HCT116 (cell line): ENCODE results near the gene TNXB.

Source experiments
- EZH2phosphoT487 ChIP-seq: fragments of 200-600 bp; IDR thresholded peaks from 2 replicates; pipeline ENCODE4 v1.6.1; 2018; ENCODE audit warnings: antibody characterized with exemption, borderline replicate concordance
- POLR2A ChIP-seq: IDR thresholded peaks from 2 replicates; pipeline ENCODE4 v1.7.0; 2011; ENCODE audit warnings: borderline replicate concordance; ENCODE audit not compliant: insufficient read depth, insufficient read length; ENCODE audit errors: extremely low read depth
- TCF7L2 ChIP-seq: IDR thresholded peaks from 2 replicates; pipeline ENCODE4 v1.7.0; 2011; ENCODE audit warnings: borderline replicate concordance, inconsistent platforms; ENCODE audit not compliant: insufficient read depth, insufficient read length; ENCODE audit errors: extremely low read depth
- YY1 ChIP-seq: IDR thresholded peaks from 2 replicates; pipeline ENCODE4 v1.6.1; 2011; ENCODE audit warnings: low read length, low read depth, moderate library complexity, mild to moderate bottlenecking; ENCODE audit not compliant: insufficient replicate concordance; ENCODE audit errors: extremely low read depth
- TF ChIP-seq, protein P1 (sequence below): IDR thresholded peaks from 2 replicates; pipeline ENCODE4 v1.6.1; 2012
- TF ChIP-seq, protein P2 (sequence below): IDR thresholded peaks from 2 replicates; pipeline ENCODE4 v1.6.1; 2012; ENCODE audit warnings: low read depth

DNA sequence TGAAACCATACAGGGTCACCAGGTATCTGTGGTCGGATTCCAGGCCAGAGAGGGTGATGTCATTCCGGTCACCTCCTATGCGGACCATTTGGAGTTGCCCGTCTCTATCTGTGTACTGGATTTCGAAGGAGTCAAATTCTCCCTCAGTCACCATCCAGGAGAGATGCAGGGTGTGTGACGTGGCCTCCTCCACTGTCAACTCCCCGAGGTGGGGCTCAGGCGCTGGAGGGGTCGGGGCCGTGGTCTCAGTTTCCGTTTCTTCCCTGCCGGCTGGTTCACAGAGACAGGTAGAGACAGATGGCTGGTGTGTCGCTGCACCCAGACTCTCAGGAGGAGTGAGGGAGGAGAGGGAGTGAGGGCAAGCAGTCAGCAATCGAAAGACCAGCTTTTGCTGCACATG, 40.3 kb downstream of the TNXB start:
- TF ChIP-seq TCF7L2 (no peak), EZH2phosphoT487 (no peak), POLR2A (no peak), YY1 (no peak)
- TF ChIP-seq, protein P1, sequence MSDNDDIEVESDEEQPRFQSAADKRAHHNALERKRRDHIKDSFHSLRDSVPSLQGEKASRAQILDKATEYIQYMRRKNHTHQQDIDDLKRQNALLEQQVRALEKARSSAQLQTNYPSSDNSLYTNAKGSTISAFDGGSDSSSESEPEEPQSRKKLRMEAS = no peak
- TF ChIP-seq, protein P2, sequence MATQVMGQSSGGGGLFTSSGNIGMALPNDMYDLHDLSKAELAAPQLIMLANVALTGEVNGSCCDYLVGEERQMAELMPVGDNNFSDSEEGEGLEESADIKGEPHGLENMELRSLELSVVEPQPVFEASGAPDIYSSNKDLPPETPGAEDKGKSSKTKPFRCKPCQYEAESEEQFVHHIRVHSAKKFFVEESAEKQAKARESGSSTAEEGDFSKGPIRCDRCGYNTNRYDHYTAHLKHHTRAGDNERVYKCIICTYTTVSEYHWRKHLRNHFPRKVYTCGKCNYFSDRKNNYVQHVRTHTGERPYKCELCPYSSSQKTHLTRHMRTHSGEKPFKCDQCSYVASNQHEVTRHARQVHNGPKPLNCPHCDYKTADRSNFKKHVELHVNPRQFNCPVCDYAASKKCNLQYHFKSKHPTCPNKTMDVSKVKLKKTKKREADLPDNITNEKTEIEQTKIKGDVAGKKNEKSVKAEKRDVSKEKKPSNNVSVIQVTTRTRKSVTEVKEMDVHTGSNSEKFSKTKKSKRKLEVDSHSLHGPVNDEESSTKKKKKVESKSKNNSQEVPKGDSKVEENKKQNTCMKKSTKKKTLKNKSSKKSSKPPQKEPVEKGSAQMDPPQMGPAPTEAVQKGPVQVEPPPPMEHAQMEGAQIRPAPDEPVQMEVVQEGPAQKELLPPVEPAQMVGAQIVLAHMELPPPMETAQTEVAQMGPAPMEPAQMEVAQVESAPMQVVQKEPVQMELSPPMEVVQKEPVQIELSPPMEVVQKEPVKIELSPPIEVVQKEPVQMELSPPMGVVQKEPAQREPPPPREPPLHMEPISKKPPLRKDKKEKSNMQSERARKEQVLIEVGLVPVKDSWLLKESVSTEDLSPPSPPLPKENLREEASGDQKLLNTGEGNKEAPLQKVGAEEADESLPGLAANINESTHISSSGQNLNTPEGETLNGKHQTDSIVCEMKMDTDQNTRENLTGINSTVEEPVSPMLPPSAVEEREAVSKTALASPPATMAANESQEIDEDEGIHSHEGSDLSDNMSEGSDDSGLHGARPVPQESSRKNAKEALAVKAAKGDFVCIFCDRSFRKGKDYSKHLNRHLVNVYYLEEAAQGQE = no peak
